Neuronal stem cell (in vitro differentiated cells): ENCODE measurements around the gene SLC30A9.

Experiments used
- DNase-seq: peaks from one replicate; pipeline ENCODE4 v3.0.0-alpha.2; 2013; ENCODE audit warnings: low spot score
- H2AFZ ChIP-seq: one replicate; pipeline ENCODE4 v1.6.1; 2013; ENCODE audit warnings: mild to moderate bottlenecking, low read length, inconsistent platforms
- H2AK5ac ChIP-seq: 2 replicates; pipeline ENCODE4 v1.6.1; 2013; ENCODE audit warnings: low read depth, mild to moderate bottlenecking, inconsistent platforms, low read length, moderate library complexity, mixed read lengths
- H2BK120ac ChIP-seq: 2 replicates; pipeline ENCODE4 v1.6.1; 2013; ENCODE audit warnings: low read depth, mild to moderate bottlenecking, inconsistent platforms, low read length, moderate library complexity, mixed read lengths
- H2BK12ac ChIP-seq: one replicate; pipeline ENCODE4 v1.6.1; 2013; ENCODE audit warnings: low read length, inconsistent platforms
- H2BK15ac ChIP-seq: 2 replicates; pipeline ENCODE4 v1.6.1; 2013; ENCODE audit warnings: mild to moderate bottlenecking, low read length, inconsistent platforms, mixed read lengths
- H2BK5ac ChIP-seq: one replicate; pipeline ENCODE4 v1.6.1; 2013; ENCODE audit warnings: inconsistent platforms, mild to moderate bottlenecking, low read length, moderate library complexity
- H3K14ac ChIP-seq: one replicate; pipeline ENCODE4 v1.6.1; 2013; ENCODE audit warnings: low read length, inconsistent platforms
- H3K18ac ChIP-seq: 2 replicates; pipeline ENCODE4 v1.6.1; 2013; ENCODE audit warnings: low read length, inconsistent platforms
- H3K23ac ChIP-seq: 2 replicates; pipeline ENCODE4 v1.6.1; 2013; ENCODE audit warnings: low read depth, mild to moderate bottlenecking, mixed read lengths, low read length, inconsistent platforms; ENCODE audit not compliant: poor library complexity
- H3K27ac ChIP-seq: replicated peaks from 3 replicates; pipeline ENCODE4 v1.5.1; 2013; ENCODE audit warnings: low read length, inconsistent platforms
- H3K27me3 ChIP-seq, 3 experiments: 2 replicates each; pipeline ENCODE4 v1.6.1; 2013; ENCODE audit warnings: low read length in 3 of 3, mild to moderate bottlenecking in 2 of 3, inconsistent platforms in 1 of 3, low read depth in 1 of 3, mixed read lengths in 1 of 3, moderate library complexity in 1 of 3; ENCODE audit not compliant: control insufficient read depth in 3 of 3, insufficient read depth in 3 of 3
- H3K36me3 ChIP-seq, 2 donors: replicated peaks in 1 of 2; 2 replicates each; pipeline ENCODE4 v1.6.1; 2013; ENCODE audit warnings: low read length in 2 of 2; ENCODE audit not compliant: control insufficient read depth in 2 of 2, insufficient read depth in 2 of 2
- H3K4ac ChIP-seq: 2 replicates; pipeline ENCODE4 v1.6.1; 2013; ENCODE audit warnings: inconsistent platforms, mild to moderate bottlenecking, low read length, moderate library complexity
- H3K4me1 ChIP-seq, 2 donors: 1 replicate in 1 of 2; 2 replicates in 1 of 2; pipeline ENCODE4 v1.6.1; 2013; ENCODE audit warnings: low read length in 2 of 2, low read depth in 1 of 2; ENCODE audit not compliant: control insufficient read depth in 2 of 2, insufficient read depth in 1 of 2
- H3K4me2 ChIP-seq: one replicate; pipeline ENCODE4 v1.6.1; 2013; ENCODE audit warnings: mild to moderate bottlenecking, low read length, inconsistent platforms; ENCODE audit not compliant: insufficient read depth, poor library complexity, severe bottlenecking
- H3K4me3 ChIP-seq, 2 donors: 2 replicates each; pipeline ENCODE4 v1.5.1; 2013; ENCODE audit warnings: low read length in 2 of 2, mild to moderate bottlenecking in 2 of 2, inconsistent platforms in 1 of 2, moderate library complexity in 1 of 2
- H3K79me1 ChIP-seq: one replicate; pipeline ENCODE4 v1.6.1; 2013; ENCODE audit warnings: low read depth, mild to moderate bottlenecking, inconsistent platforms, low read length, moderate library complexity
- H3K9ac ChIP-seq: one replicate; pipeline ENCODE4 v1.6.1; 2013; ENCODE audit warnings: mild to moderate bottlenecking, low read depth, low read length, inconsistent platforms; ENCODE audit not compliant: poor library complexity
- H3K9me3 ChIP-seq, 2 donors: replicated peaks in 1 of 2; 2 replicates each; pipeline versions ENCODE3 to v1.6.1; 2013; ENCODE audit warnings: low read length in 2 of 2, mild to moderate bottlenecking in 2 of 2, inconsistent platforms in 1 of 2, low read depth in 1 of 2, mixed read lengths in 1 of 2, moderate library complexity in 1 of 2; ENCODE audit not compliant: control insufficient read depth in 2 of 2, insufficient read depth in 1 of 2
- H4K8ac ChIP-seq: one replicate; pipeline ENCODE4 v1.6.1; 2013; ENCODE audit warnings: low read depth, mild to moderate bottlenecking, inconsistent platforms, low read length, moderate library complexity
- H4K91ac ChIP-seq: one replicate; pipeline ENCODE4 v1.6.1; 2013; ENCODE audit warnings: low read length, low read depth, mild to moderate bottlenecking, inconsistent platforms; ENCODE audit not compliant: poor library complexity
- WGBS, 2 donors: extraction: QIAGEN DNeasy Blood & Tissue Kit; methylation state at CpG; one replicate each; pipeline ENCODE4 v1.1.7; 2013; ENCODE audit warnings: missing lambda C conversion rate in 2 of 2, mixed read lengths in 1 of 2; ENCODE audit not compliant: insufficient read length in 2 of 2, insufficient replicate concordance in 1 of 2; ENCODE audit errors: extremely low coverage in 2 of 2; 5-methylcytosine and 5-hydroxymethylcytosine counted together

Gene SLC30A9

DNA sequence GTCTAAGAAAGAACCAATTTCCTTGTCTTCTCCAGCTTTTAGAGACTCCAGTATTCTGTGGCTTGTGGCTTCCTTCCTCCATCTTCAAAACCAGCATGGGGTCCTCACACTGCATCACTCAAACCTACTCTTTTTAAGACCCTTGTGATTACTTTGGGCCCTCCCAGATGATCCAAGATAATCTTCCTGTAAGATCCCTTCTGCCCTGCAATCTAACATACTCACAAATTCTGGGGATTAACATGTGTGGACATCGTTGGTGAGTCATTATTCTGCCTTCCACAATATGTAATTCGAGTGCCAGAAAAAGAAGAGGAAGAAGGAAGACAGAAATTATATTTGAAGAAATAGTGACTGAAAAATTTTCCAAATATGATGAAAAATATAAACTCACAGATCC lies 114.2 kb downstream of the SLC30A9 start:
- Histone ChIP-seq H3K4me2 (no peak overlapping the region), H3K4me1 (no peaks in the 10 kb centered on the region), H2BK15ac (no peak overlapping the region), H3K23ac (no peak overlapping the region), H3K9ac (no peak overlapping the region), H2AK5ac (no peak overlapping the region), H3K27ac (no peak overlapping the region), H2AFZ (no peak overlapping the region), H3K27me3 (no peaks in the 10 kb centered on the region), H4K91ac (no peak overlapping the region), H3K18ac (no peak overlapping the region), H2BK120ac (no peak overlapping the region), H3K4me3 (no peak overlapping the region), H4K8ac (no peak overlapping the region), H3K14ac (no peak overlapping the region), H2BK12ac (no peak overlapping the region), H3K36me3 (no peaks in the 10 kb centered on the region), H3K4ac (no peak overlapping the region), H3K79me1 (no peaks in the 10 kb centered on the region), H2BK5ac (no peak overlapping the region), H3K9me3 (peaks cover 0 to 2% of the 10 kb centered on the region in 2 donors)
- DNase-seq: no peak
- WGBS, 2 donors: no CpG with 5 or more reads among the region's 2 CpGs

DNA sequence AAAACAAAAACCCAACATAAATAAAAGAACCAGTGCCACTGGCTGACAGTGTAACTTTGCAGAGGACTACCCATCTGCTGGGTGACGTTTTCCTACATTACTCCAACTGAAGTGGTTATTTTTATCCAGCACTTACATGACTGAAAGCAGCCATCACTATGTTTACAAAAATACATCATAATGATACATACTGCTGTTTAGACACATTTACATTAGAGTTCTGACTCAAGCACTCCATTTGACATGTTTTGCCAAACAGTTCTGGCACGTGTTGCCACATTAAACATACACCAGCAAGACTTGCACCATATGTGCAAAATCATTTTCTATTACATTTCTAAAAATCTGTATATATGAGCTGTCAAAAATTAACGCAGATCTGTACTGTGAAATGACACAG lies 122.5 kb downstream of the SLC30A9 start:
- H3K9ac ChIP-seq: no peak overlapping the region
- no peak overlapping the region for H3K27ac ChIP-seq
- DNase-seq: no peak
- no peak overlapping the region for H4K91ac ChIP-seq
- no peak overlapping the region for H2BK12ac ChIP-seq
- H2AFZ ChIP-seq: no peak overlapping the region
- no peak overlapping the region for H3K4ac ChIP-seq
- no peak overlapping the region for H3K18ac ChIP-seq
- H3K36me3 ChIP-seq: no peaks in the 10 kb centered on the region
- H3K14ac ChIP-seq: no peak overlapping the region
- no peaks in the 10 kb centered on the region for H3K79me1 ChIP-seq
- H2AK5ac ChIP-seq: no peak overlapping the region
- H2BK120ac ChIP-seq: no peak overlapping the region
- no peak overlapping the region for H3K23ac ChIP-seq
- no peaks in the 10 kb centered on the region for H3K4me1 ChIP-seq
- WGBS, 2 donors: no CpG with 5 or more reads among the region's 3 CpGs
- no peak overlapping the region for H3K4me2 ChIP-seq
- H3K9me3 ChIP-seq: no peaks in the 10 kb centered on the region
- H2BK15ac ChIP-seq: no peak overlapping the region
- H4K8ac ChIP-seq: no peak overlapping the region
- peaks cover 0 to 18% (median 0%) of the 10 kb centered on the region in 3 experiments for H3K27me3 ChIP-seq
- H3K4me3 ChIP-seq: no peak overlapping the region
- no peak overlapping the region for H2BK5ac ChIP-seq

DNA sequence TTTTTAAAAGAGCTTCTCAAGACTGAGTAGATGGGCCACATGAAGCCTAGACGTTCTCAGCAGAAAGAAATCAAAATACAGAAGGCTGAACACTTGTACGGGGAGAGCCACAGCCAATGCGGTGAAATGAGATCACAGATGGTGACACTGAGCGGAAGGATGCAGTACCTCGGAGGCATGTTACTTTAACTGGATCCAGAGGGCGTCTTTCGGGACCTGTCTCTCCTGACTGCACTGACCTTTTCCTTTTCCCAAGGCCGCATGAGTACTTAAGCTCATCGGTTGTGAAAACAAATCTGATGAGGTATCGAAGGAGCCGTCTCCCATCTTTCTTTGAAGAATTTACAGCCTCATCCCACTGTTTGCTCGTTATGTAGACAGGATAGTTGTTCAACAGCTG lies 129.6 kb downstream of the SLC30A9 start:
- peaks cover 0 to 3% of the 10 kb centered on the region in 2 donors for H3K4me1 ChIP-seq
- H3K9me3 ChIP-seq: no peaks in the 10 kb centered on the region
- DNase-seq: no peak
- H3K4me3 ChIP-seq: no peak overlapping the region
- H3K4ac ChIP-seq: no peak overlapping the region
- no peak overlapping the region for H4K91ac ChIP-seq
- no peak overlapping the region for H3K14ac ChIP-seq
- H3K27me3 ChIP-seq: peaks cover 0 to 14% (median 0%) of the 10 kb centered on the region in 3 experiments
- H2AFZ ChIP-seq: no peak overlapping the region
- H4K8ac ChIP-seq: no peak overlapping the region
- no peak overlapping the region for H2BK120ac ChIP-seq
- no peak overlapping the region for H3K18ac ChIP-seq
- no peak overlapping the region for H3K23ac ChIP-seq
- H3K36me3 ChIP-seq: no peaks in the 10 kb centered on the region
- H3K27ac ChIP-seq: no peak overlapping the region
- H3K4me2 ChIP-seq: no peak overlapping the region
- H2BK12ac ChIP-seq: no peak overlapping the region
- H3K9ac ChIP-seq: no peak overlapping the region
- no peak overlapping the region for H2BK5ac ChIP-seq
- WGBS, 2 donors: no CpG with 5 or more reads among the region's 12 CpGs
- no peaks in the 10 kb centered on the region for H3K79me1 ChIP-seq
- no peak overlapping the region for H2AK5ac ChIP-seq
- no peak overlapping the region for H2BK15ac ChIP-seq

DNA sequence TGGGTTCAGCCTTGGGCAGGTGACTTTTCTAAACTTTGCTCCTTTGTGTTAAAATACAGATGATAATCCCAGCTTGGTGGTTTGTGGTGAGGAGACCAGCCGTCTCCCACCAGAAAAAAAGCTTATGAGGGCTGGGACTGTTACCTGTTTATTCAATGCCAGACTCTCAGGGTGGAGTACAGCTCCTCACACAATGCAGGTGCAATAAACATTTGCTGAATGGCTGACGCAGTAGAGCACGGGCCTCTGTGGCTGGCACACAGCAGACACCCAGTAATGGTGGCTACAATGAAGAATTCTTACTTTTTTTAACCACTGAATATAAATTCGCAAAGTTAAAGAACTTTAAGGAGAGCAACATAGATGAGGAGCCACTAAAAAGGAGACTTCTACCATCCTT lies 131.9 kb downstream of the SLC30A9 start:
- H4K8ac ChIP-seq: no peak overlapping the region
- peaks cover 0 to 8% (median 0%) of the 10 kb centered on the region in 3 experiments for H3K27me3 ChIP-seq

More for the DNA sequence above, 131.9 kb downstream of the SLC30A9 start:
- Histone ChIP-seq H2BK120ac (no peak overlapping the region), H3K36me3 (no peaks in the 10 kb centered on the region), H3K27ac (no peak overlapping the region), H2BK12ac (no peak overlapping the region), H3K18ac (no peak overlapping the region), H3K4me2 (no peak overlapping the region), H3K9me3 (no peaks in the 10 kb centered on the region), H3K79me1 (no peaks in the 10 kb centered on the region), H3K23ac (no peak overlapping the region), H3K14ac (no peak overlapping the region), H3K4me3 (no peak overlapping the region), H2AK5ac (no peak overlapping the region), H3K4me1 (peaks cover 0 to 3% of the 10 kb centered on the region in 2 donors), H4K91ac (no peak overlapping the region), H3K4ac (no peak overlapping the region), H2AFZ (no peak overlapping the region), H2BK15ac (no peak overlapping the region), H3K9ac (no peak overlapping the region), H2BK5ac (no peak overlapping the region)
- no CpG with 5 or more reads among the region's 4 CpGs for WGBS, 2 donors
- no peak for DNase-seq
